Endothelial cell of umbilical vein (primary cell): ENCODE measurements around the gene ACOX3.

Experiments
- POLR2A ChIP-seq: IDR thresholded peaks from 2 replicates; pipeline ENCODE4 v1.6.1; 2012; ENCODE audit warnings: low read depth, mild to moderate bottlenecking, control low read depth, low read length
- POLR2AphosphoS5 ChIP-seq: IDR thresholded peaks from 2 replicates; pipeline ENCODE4 v1.6.1; 2012; ENCODE audit warnings: low read depth, mild to moderate bottlenecking, control low read depth, low read length, moderate library complexity; ENCODE audit not compliant: insufficient read depth
- TF ChIP-seq, protein P1 (sequence below), 2 donors: IDR thresholded peaks; 1 replicate in 1 of 2; 2 replicates in 1 of 2; pipeline ENCODE4 v1.5.1; 2011; ENCODE audit warnings: low read length in 2 of 2, mild to moderate bottlenecking in 2 of 2, moderate library complexity in 2 of 2, control low read depth in 1 of 2, inconsistent platforms in 1 of 2, low read depth in 1 of 2; ENCODE audit not compliant: insufficient read depth in 1 of 2; ENCODE audit errors: extremely low read depth in 1 of 2

DNA sequence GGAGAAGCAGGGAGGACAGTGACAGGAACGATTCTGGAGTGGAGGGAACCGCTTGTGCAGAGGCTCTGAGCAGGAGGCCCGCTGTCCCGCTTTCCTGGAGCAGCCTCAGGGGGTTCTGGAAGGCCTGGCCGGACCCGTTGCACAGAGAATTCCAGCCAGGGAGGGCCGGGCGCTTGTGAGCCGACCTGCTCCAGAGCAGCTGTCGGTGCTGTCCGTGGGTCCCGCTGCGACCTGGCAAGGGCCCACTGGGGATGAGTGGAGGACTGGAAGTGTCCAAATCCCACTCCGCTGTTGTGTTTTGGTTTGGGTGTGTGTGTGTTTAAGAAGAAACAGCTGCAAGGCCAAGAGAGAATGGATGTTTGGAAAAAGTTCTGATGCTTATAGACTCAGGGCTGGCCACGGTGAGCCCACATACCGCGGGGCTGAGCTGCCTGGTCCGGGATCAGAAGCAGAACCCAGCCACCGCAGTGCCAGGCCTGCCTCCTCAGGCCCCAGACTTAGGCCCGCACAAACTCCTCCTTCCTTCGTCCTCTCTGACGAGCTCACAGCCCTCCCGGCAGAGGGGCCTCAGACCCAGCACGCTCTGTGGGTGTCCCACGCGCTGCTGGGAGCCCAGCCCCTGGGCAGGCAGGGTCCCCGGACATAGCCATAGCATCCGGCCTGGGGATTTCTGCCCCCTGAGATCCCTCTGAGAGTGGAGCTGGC is 97.1 kb downstream of the ACOX3 start:
- no peak for TF ChIP-seq POLR2A
- TF ChIP-seq POLR2AphosphoS5, result no peak
- TF ChIP-seq, protein P1, sequence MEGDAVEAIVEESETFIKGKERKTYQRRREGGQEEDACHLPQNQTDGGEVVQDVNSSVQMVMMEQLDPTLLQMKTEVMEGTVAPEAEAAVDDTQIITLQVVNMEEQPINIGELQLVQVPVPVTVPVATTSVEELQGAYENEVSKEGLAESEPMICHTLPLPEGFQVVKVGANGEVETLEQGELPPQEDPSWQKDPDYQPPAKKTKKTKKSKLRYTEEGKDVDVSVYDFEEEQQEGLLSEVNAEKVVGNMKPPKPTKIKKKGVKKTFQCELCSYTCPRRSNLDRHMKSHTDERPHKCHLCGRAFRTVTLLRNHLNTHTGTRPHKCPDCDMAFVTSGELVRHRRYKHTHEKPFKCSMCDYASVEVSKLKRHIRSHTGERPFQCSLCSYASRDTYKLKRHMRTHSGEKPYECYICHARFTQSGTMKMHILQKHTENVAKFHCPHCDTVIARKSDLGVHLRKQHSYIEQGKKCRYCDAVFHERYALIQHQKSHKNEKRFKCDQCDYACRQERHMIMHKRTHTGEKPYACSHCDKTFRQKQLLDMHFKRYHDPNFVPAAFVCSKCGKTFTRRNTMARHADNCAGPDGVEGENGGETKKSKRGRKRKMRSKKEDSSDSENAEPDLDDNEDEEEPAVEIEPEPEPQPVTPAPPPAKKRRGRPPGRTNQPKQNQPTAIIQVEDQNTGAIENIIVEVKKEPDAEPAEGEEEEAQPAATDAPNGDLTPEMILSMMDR (IDR thresholded peaks at IDR 0.05; ENCODE audit: extremely low read depth in 1 of 2, insufficient read depth in 1 of 2, low read depth in 1 of 2, low read length in 2 of 2), result no peak
